Stimulated activated CD8-positive, alpha-beta memory T cell treated with anti-CD3 and anti-CD28 coated beads, Interleukin-7, amount 100 ng/mL, for 4 hours (primary cell): Measurements from ENCODE around the gene C5orf63.
"Not testable (repeated sequence)": the region's sequence is repeated elsewhere in the genome, so short reads cannot be mapped to it uniquely, and the experiment has no call there.

Experiments used
- DNase-seq, 2 donors: peaks; one replicate each; pipeline ENCODE4 v3.0.0-alpha.2; 2020; ENCODE audit warnings: low read depth in 2 of 2

C5orf63 gene

GRCh38 chr5:127074466-127074865, 1.2 kb upstream of the C5orf63 start:
- DNase-seq = no peak

DNA sequence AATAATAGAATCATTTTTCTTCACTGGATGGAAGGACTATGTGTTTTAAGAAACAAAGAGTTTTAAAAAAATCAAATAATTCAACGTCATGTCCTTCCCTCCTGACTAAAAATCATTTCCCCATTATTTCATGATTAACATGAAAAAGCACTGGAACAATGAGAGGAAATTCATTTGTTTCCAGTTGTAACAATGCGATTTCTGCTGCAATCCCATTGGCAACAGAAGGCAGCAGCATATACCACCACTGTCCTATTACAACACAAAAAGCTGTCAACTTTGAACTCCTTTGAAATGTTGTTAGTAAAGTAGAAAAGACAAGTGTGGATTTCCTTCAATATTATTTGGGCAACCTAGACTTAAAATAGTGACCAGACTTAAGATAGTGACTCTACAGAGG, 3.1 kb downstream of the C5orf63 start:
- DNase-seq = no peak

- no peak for DNase-seq
Measured at GRCh38 chr5:127068493-127069214, 4.6 kb downstream of the C5orf63 start.

- no peak for DNase-seq
Measured at GRCh38 chr5:127066721-127067120, 6.6 kb downstream of the C5orf63 start.

DNA sequence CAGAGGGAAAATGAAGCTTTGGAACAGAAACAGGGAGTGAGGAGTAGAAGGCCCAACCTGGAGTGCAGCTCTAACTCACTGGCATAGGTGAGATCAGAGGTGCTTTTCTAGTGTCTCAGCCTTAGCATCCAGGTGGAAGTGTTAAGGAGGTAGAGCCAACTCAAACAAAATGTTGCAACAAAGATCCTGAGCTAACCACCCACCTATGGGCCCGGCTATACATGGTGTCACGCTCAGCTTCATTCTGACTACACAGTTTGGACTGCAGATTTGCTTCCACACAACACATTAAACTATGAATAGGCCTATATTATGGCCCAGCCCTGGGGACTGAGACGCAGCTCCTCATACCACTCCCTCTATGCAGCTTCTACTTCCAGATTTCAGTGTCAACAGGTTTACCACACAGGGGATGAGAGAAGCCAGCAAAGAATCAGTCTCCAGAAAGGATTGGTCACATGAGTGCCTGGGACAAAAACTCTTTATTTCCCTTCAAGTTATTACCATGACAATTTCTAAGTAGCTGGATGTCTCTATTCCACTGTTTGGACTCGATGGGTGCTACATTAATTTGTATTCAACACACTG, 9.0 kb downstream of the C5orf63 start:
- DNase-seq = no peak

GRCh38 chr5:127063257-127063913, 9.9 kb downstream of the C5orf63 start:
- DNase-seq = no peak

GRCh38 chr5:127061956-127062355, 11.3 kb downstream of the C5orf63 start:
- DNase-seq = no peak

DNA sequence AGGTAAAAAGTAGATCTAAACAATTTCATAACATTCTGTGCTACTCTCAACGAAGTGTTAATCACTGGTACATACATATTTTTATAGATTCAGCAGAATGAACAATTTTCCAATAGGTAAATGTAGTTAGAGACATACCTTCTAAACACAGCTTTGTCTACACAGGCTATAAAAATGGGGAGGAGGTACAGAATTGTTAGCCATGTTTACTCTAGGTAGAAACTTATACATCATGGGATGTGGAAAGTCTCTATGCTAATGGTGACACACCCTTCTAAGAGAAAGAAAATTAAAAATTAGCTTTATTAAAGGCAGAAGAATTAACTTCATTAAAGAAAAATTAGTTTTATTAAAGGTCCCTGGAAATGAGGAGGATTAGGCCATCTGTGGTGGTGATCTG, 11.8 kb downstream of the C5orf63 start:
- no peak for DNase-seq

GRCh38 chr5:127060470-127060985, 12.8 kb downstream of the C5orf63 start:
- DNase-seq = no peak

DNA sequence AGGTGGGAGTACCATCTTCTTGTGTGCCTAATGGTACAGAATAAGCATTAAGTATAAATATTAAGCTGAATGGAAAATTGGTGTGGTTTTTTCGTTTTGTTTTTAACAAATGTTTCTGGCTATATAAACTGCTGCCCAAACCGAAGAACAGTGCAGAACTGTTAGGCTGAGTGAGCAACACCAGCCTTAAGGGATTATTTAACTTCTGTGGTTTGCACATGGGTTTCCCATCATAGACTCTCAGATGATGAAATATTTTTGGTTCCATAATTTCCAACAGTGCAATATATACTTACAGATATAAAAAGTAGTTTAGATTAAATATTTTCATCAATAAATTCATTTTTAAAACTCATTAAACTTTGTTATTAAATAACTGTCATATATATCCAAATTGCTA, 16.4 kb downstream of the C5orf63 start:
- DNase-seq = no peak

DNA sequence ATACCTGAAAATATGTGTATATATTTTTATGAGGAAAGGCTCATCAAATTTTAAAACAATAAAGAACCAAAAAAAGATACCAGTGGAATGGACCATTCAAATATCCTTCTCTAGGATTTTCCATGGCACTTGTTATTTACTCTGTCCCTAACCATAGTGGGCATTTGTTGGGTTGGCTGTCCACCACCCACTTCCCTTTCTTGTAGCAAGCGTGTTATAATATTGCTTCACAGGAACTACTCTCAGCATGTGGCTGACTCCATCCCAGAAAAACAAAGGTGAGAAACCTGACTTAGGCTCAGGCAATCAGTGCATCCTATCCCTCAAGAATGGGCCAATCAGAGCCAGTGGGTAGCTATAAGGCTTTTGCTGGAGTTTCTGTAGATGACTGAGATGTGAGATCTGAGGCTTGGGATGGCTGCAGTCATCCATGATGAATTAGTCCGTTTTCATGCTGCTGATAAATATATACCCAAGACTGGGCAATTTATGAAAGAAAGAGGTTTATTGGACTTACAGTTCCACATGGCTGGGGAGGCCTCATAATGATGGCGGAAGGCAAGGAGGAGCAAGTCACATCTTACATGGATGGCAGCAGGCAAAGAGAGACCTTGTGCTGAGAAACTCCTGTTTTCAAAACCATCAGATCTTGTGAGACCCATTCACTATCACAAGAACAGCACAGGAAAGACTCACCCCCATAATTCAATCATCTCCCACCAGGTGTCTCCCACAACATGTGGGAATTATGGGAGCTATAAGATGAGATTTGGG, 17.2 kb downstream of the C5orf63 start:
- no peak for DNase-seq

GRCh38 chr5:127053551-127053950, 19.8 kb downstream of the C5orf63 start:
- DNase-seq = not testable (repeated sequence)

- no peak for DNase-seq
Measured at GRCh38 chr5:127053049-127053448, 20.3 kb downstream of the C5orf63 start.

- DNase-seq = no peak
Measured at GRCh38 chr5:127051591-127051990, 21.7 kb downstream of the C5orf63 start.

- DNase-seq = no peak
Measured at GRCh38 chr5:127046343-127047072, 26.8 kb downstream of the C5orf63 start.

DNA sequence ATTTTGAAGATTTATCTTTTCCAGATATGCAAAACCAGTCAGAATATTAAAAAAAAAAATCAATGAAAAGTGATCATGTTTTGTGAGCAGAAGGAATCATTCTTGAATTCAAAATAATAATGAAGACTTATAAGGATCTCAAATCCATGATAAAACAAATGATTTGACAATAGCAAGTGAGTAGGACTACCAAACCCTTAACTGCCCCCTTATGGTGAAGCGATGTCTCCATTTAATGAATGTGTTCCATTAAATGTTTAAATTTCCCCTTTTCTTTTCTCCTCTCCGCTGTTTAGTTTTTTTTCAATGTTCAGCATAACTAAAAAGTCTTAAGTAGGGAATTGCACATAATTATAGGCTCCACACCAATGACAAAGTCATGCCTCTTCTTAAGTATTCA, 30.7 kb downstream of the C5orf63 start:
- no peak for DNase-seq

- DNase-seq = no peak
Measured at GRCh38 chr5:127041571-127041970, 31.7 kb downstream of the C5orf63 start.

DNA sequence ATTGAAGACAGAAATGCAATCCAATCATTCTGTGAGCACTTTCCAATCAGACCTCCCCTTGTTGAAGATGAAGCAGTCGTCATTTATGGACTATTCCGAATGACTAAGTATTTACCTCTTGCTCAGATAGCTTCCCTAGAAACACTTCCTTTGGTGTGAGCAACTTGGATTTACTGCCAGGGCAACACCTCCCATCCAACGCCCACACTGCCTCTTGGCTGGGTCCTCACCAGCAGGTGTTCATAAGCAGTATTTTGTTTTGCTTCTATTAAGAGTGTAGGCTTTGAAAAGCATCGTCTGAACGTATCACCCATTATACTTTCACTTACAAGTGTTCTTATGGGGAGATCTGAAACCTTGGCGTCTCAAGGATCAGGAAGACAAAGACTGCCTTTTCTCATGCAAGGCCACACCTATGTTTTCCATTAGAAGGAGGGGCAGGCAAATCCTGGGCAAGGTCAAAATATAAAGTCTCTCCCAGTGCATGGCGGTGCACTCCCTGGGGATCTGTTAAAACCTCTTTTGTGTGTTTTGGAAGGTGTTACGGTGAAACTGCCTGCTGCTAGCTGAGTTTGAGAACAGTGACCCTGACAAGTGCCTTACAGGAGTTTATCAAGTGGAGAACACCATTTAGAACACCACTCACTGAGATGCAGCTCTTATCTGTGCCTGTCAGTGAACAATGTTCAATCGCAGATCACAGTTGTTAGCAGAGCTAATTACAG, 32.3 kb downstream of the C5orf63 start:
- DNase-seq = no peak

- no peak for DNase-seq
Measured at GRCh38 chr5:127038550-127038949, 34.8 kb downstream of the C5orf63 start.

DNA sequence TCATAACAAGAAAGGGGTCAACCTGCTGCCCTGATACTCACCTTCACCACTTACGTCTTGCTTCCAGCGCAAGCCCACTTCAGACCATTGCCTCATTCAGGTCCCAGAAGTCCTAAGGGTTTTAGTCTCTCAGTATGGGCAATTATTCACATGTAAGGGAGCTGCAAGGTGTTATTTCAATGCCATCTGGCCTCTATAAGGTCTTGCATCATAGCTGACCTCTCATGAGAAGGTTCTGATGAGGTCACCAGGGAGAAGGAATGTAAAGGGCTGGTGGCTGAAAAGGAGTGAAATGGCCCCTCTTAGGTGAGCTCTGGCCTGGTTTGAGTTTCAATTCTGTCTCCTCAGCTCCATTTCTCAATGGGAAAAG, 41.5 kb downstream of the C5orf63 start:
- no peak for DNase-seq
